RKO (cell line): ENCODE data around the gene LY9.
"Not testable (repeated sequence)": the region's sequence is repeated elsewhere in the genome, so short reads cannot be mapped to it uniquely, and the experiment has no call there.

Experiments used
- DNase-seq: peaks from one replicate; pipeline ENCODE4 v3.0.0-alpha.2; 2016; ENCODE audit warnings: low spot score

The LY9 gene

DNA sequence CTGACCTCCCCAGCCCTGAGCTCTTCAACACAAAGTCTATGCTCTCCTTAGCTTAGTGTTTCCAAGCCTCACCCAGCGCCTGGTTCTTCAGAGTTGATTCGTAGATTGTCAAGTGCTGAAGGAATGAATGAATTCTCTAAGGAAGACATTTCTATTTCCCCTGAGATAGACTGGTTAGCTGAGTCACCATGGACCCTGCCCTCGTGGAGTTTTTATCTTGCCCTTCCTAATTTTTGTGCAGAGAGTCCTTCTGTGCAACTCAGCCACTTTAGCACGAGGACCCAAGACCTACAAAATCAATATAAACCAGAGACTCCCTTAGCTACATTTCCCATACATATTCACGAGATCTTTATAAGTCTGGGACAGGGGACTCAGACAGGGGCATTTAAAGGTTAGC is 69.4 kb downstream of the LY9 start:
- DNase-seq = no peak

- DNase-seq = no peak
Observed at GRCh38 chr1:160866001-160866694, 70.2 kb downstream of the LY9 start.

DNA sequence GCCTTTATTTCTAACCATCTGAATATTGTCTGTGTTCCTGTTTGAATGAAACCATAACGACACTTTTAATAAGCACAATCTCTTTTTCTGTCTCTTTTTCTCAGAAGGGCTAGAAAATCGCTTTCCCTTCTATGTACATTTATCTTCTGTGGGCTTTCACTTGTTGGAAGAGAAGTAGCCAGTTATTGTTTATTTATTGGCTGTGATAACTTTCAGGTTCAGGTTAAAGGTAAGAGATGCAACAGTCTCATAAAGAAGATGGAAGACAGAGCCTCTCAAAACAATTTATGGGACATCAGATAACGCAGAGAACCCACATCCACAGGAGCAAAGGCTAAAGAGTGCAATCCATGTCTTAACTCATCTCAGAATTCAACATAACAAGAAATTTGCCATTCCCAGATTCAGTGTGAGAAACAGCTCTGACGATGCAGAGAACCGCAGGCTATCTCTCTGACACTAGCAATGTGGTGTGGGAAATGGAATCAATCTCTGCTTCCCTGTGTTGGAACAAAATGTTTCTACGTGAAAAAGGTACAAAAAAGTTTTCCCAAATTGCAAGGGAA is 70.8 kb downstream of the LY9 start:
- DNase-seq = no peak

DNA sequence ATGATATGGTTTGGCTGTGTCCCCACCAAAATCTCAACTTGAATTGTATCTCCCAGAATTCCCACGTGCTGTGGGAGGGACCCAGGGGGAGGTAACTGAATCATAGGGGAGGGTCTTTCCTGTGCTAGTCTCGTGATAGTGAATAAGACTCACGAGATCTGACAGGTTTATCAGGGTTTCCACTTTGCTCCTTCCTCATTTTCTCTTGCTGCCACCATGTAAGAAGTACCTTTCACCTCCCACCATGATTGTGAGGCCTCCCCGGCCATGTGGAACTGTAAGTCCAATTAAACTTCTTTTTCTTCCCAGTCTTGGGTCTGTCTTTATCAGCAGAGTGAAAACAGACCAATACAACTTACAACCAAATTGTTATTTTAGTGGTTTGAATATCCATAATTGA is 71.7 kb downstream of the LY9 start:
- DNase-seq = not testable (repeated sequence)

DNA sequence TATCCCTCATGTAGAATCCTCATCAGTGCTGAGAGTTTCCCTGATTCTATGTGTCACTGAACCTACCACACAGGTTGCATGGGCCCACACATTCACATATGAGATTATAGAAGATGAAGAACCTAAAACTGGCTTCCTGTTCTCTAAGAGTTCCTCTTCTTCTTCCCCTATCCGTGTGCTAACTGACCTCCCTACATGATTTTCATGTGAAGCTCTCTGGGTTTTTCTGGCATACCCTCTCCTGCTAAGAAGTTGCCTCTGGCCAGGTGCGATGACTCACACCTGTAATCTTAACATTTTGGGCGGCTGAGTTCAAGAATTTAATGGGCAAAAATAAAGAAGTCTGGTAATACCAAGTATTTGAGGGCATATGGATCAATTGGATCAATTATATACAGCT is 72.2 kb downstream of the LY9 start:
- no peak for DNase-seq

- DNase-seq = no peak
Observed at GRCh38 chr1:160874935-160875334, 79.0 kb downstream of the LY9 start.

DNA sequence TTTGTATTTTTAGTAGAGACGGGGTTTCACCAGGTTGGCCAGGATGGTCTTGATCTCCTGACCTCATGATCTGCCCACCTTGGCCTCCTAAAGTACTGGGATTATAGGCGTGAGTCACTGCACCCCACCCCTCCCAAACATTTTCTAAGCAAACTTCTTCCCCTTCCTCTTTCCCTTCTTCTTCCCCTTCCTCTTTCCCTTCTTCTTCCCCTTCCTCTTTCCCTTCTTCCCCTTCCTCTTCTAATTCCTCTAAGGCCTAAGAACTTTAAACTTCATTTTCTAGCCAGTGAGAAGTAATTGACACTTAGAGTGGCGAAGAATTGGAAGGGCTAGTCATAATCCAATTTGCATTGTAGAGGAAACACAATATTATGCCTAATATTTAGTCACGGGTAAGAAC is 79.6 kb downstream of the LY9 start:
- not testable (repeated sequence) for DNase-seq

- no peak for DNase-seq
Observed at GRCh38 chr1:160876311-160876710, 80.3 kb downstream of the LY9 start.

GRCh38 chr1:160877221-160877620 is 81.2 kb downstream of the LY9 start:
- DNase-seq = no peak
